Measurements from ENCODE around the gene SDCBP2. TPM values are rescaled to one million over a fixed set of nuclear protein-coding genes. Genes with fewer than 3 reads are reported as not detected.

Gene SDCBP2
- total RNA-seq, 1 donor from 2014 or later, result 10.9 TPM

- no peaks in the 10 kb centered on the region for H3K4me1 ChIP-seq
- H3K27me3 ChIP-seq, result no peaks in the 10 kb centered on the region
- H3K9me3 ChIP-seq, result no peaks in the 10 kb centered on the region
- TF ChIP-seq CTCF (IDR thresholded peaks at IDR 0.05), result no peak
- H3K36me3 ChIP-seq, result no peaks in the 10 kb centered on the region
- peak; percentile 63 for DNase-seq
- H3K4me3 ChIP-seq, result no peak overlapping the region
- intact Hi-C loops (cut with DNase I), result no loop called here
- H3K27ac ChIP-seq, result no peak overlapping the region
- no peak for ATAC-seq
Observed at GRCh38 chr20:1304710-1305515, 24.0 kb downstream of the SDCBP2 start.

GRCh38 chr20:1302685-1303541 lies 26.0 kb downstream of the SDCBP2 start:
- DNase-seq (peak; percentile 55), ATAC-seq (no peak)
- H3K36me3 ChIP-seq, result no peaks in the 10 kb centered on the region
- H3K4me3 ChIP-seq, result no peak overlapping the region
- intact Hi-C loops (cut with DNase I), result no loop called here
- H3K9me3 ChIP-seq, result no peaks in the 10 kb centered on the region
- H3K4me1 ChIP-seq, result no peaks in the 10 kb centered on the region
- no peaks in the 10 kb centered on the region for H3K27me3 ChIP-seq
- no peak overlapping the region for H3K27ac ChIP-seq
- no peak for TF ChIP-seq CTCF (IDR thresholded peaks at IDR 0.05)

- H3K27ac ChIP-seq, result no peak overlapping the region
- no peak for TF ChIP-seq CTCF (IDR thresholded peaks at IDR 0.05)
- no peak overlapping the region for H3K4me3 ChIP-seq
- H3K36me3 ChIP-seq, result no peaks in the 10 kb centered on the region
- no peaks in the 10 kb centered on the region for H3K27me3 ChIP-seq
- no peaks in the 10 kb centered on the region for H3K4me1 ChIP-seq
- DNase-seq (no peak), ATAC-seq (no peak)
- H3K9me3 ChIP-seq, result no peaks in the 10 kb centered on the region
- intact Hi-C loops (cut with DNase I), result no loop called here
Observed at GRCh38 chr20:1301031-1301529, 27.9 kb downstream of the SDCBP2 start.

GRCh38 chr20:1300083-1300840 lies 28.7 kb downstream of the SDCBP2 start:
- H3K36me3 ChIP-seq, result no peaks in the 10 kb centered on the region
- no peak overlapping the region for H3K27ac ChIP-seq
- DNase-seq (no peak), ATAC-seq (no peak)
- no peak overlapping the region for H3K4me3 ChIP-seq
- no peaks in the 10 kb centered on the region for H3K27me3 ChIP-seq
- no peak for TF ChIP-seq CTCF (IDR thresholded peaks at IDR 0.05)
- H3K9me3 ChIP-seq, result no peaks in the 10 kb centered on the region
- intact Hi-C loops (cut with DNase I), result no loop called here
- H3K4me1 ChIP-seq, result no peaks in the 10 kb centered on the region

GRCh38 chr20:1299522-1299921 lies 29.4 kb downstream of the SDCBP2 start:
- TF ChIP-seq CTCF (IDR thresholded peaks at IDR 0.05), result no peak

More at GRCh38 chr20:1299522-1299921, 29.4 kb downstream of the SDCBP2 start:
- peak; percentile 61 for DNase-seq
- Histone ChIP-seq H3K4me3 (no peak overlapping the region), H3K27ac (no peak overlapping the region), H3K36me3 (no peaks in the 10 kb centered on the region), H3K27me3 (no peaks in the 10 kb centered on the region), H3K9me3 (no peaks in the 10 kb centered on the region), H3K4me1 (no peaks in the 10 kb centered on the region)
- peak; percentile 50 for ATAC-seq
- intact Hi-C loops (cut with DNase I), result no loop called here

All from upper lobe of right lung (tissue), 1 donor.